Left lung (tissue), 10 donors: ENCODE data around the gene EIF5A2. TPM values are rescaled to one million over a fixed set of nuclear protein-coding genes. Genes with fewer than 3 reads are reported as not detected.

Source experiments
- ATAC-seq: fragments of 200-7000 bp; cut with Tn5 transposase; one replicate; pipeline ENCODE4 v1.9.1; 2020; ENCODE audit warnings: moderate library complexity
- DNase-seq, 4 donors: peaks; one replicate each; pipeline ENCODE4 v3.0.0-alpha.2; 2013 to 2020
- H3K27ac ChIP-seq, 2 donors: fragments of 200-600 bp; sonication (generic) in 1 of 2; one replicate each; pipeline versions ENCODE4 v1.5.0 to v1.8.0; 2020 to 2021
- H3K27me3 ChIP-seq, 2 donors: fragments of 200-600 bp; sonication (generic) in 1 of 2; one replicate each; pipeline versions ENCODE4 v1.5.0 to v1.8.0; 2020 to 2021
- H3K36me3 ChIP-seq, 2 donors: fragments of 200-600 bp; sonication (generic) in 1 of 2; one replicate each; pipeline versions ENCODE4 v1.5.0 to v1.8.0; 2020 to 2021
- H3K4me1 ChIP-seq, 2 donors: fragments of 200-600 bp; one replicate each; pipeline ENCODE4 v1.8.0; 2021
- H3K4me3 ChIP-seq, 2 donors: fragments of 200-600 bp; sonication (generic) in 1 of 2; one replicate each; pipeline versions ENCODE4 v1.5.0 to v1.8.0; 2020 to 2021; ENCODE audit warnings: mild to moderate bottlenecking in 1 of 2
- H3K9me3 ChIP-seq, 2 donors: fragments of 200-600 bp; sonication (generic) in 1 of 2; one replicate each; pipeline versions ENCODE4 v1.5.0 to v1.8.0; 2020 to 2021
- CTCF ChIP-seq, 2 donors: fragments of 200-600 bp; sonication (generic) in 1 of 2; IDR thresholded peaks; one replicate each; pipeline versions ENCODE4 v1.5.0 to v1.8.0; 2021; ENCODE audit warnings: antibody characterized with exemption in 2 of 2
- intact Hi-C, 2 donors: fragments of 100-400 bp; cut with DNase I; formaldehyde crosslinking; loops; one replicate each; pipeline versions ENCODE4 v1.11.2 to v1.14.2; 2022
- polyA plus RNA-seq, 6 donors: library from polyadenylated mRNA; unstranded; fragments of 120-200 nt; gene quantifications; one replicate each; pipeline ENCODE4 v1.2.1, GENCODE V29; 2013; ENCODE audit not compliant: insufficient read length in 6 of 6
- total RNA-seq, 2 donors: library from RNA; stranded (reverse); fragmentation: NEBNext Ultra II Directional; extraction: Animal tissue kit (Norgen Biotek cat#: 25700); gene quantifications; one replicate each; pipeline ENCODE4 v1.2.1, GENCODE V29; 2021
- donor health status: DM: no; HTN: yes; CAD: no.
- donor health status: DM: no; HTN: no; CAD: no.

The EIF5A2 gene
- total and polyA plus RNA-seq, 8 donors: 5.2 to 8.2 (median 5.8) TPM

DNA sequence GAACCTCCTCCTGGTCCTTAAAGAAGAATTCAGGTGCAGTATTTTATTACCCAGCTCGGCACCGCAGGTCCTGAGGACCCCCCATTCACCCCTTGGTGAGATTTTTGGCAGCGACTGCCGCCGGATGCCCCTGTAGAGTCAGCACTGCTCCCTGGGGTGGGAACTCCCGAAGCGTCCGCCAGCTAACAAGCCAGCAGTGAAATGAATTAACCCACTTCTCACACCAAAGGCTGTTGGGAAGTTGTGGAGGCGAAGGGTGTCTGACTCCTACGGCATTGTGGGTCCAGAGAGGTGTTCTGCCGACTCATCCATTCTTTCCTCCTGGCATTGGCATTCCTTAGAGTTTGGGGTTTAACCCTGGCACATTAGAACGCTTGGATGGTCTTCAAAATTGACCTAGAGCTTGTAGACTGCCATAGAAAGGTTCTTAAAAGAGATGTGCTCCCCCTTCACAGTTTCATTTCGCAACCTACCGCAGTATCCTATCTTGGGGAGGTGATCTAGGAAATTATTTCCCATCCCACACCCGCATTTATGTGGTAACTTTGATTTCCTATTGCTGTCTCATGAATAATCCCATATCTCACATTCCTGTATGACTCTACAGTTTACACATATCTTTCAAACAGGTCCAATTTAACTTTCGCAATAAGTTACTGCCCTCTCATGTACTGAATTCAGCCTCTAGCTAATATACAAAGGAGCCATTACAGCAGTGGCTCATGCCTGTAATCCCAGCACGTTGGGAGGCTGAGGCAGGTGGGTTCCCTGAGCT lies 879 bp upstream of the EIF5A2 start:
- intact Hi-C loops: no loop called here
- Histone ChIP-seq H3K27ac (peak overlapping the region in 1 of 2 donors; percentile 15), H3K4me3 (peak overlapping the region in 1 of 2 donors; percentile 56)

DNA sequence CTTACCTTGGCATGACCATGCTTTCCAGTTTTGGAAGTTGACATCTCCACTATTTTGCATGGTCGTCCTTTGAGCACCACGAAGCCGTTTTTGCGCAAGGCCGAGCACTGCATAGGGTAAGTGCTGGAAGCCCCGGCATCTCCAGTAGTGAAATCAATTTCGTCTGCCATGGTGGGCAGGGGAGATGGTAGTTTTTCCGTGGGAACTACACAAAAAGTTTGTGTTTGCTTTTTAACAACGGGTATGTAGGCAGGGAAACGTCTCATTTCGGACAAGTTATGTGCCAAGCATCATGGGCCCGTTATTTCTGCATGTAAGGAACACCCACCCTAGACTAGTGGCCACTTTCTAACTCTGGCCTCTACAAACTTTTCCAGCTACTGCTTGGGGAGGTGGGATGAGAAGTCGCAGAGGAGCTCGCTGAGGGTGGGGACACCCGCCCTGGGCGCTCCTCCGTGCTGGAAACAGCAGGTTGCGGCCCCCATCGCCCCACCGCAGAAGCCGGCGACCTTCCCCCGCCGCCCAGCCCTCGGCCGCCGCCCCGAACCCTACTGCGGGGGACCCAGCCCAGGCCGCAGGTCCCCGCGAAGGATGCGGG lies 701 bp downstream of the EIF5A2 start:
- ATAC-seq (peak; percentile 9), DNase-seq (peak in 1 of 4 donors; percentile 24)
- peak overlapping the region; percentile 56 to 60 for H3K4me3 ChIP-seq
- H3K27ac ChIP-seq: peak overlapping the region; percentile 31 to 43
- H3K9me3 ChIP-seq: peaks cover 0 to 22% of the 10 kb centered on the region in 2 donors
- intact Hi-C loops: no loop called here
- H3K36me3 ChIP-seq: no peaks in the 10 kb centered on the region
- peaks cover 0 to 31% of the 10 kb centered on the region in 2 donors for H3K27me3 ChIP-seq
- no peak for TF ChIP-seq CTCF (IDR thresholded peaks at IDR 0.05)
- H3K4me1 ChIP-seq: peaks cover 0 to 13% of the 10 kb centered on the region in 2 donors

More for the DNA sequence above, 879 bp upstream of the EIF5A2 start:
- Histone ChIP-seq H3K27me3 (peaks cover 0 to 31% of the 10 kb centered on the region in 2 donors), H3K9me3 (peaks cover 0 to 22% of the 10 kb centered on the region in 2 donors), H3K4me1 (peaks cover 0 to 13% of the 10 kb centered on the region in 2 donors), H3K36me3 (no peaks in the 10 kb centered on the region)
- no peak for TF ChIP-seq CTCF (IDR thresholded peaks at IDR 0.05)
- DNase-seq: no peak
- peak; percentile 4 for ATAC-seq

- Histone ChIP-seq H3K36me3 (no peaks in the 10 kb centered on the region), H3K27ac (no peak overlapping the region), H3K4me3 (no peak overlapping the region), H3K27me3 (peaks cover 0 to 31% of the 10 kb centered on the region in 2 donors), H3K9me3 (peaks cover 0 to 18% of the 10 kb centered on the region in 2 donors), H3K4me1 (peaks cover 0 to 13% of the 10 kb centered on the region in 2 donors)
- DNase-seq (no peak), ATAC-seq (no peak)
- intact Hi-C loops: no loop called here
- TF ChIP-seq CTCF (IDR thresholded peaks at IDR 0.05): no peak
Observed at GRCh38 chr3:170905862-170906261, 2.6 kb downstream of the EIF5A2 start.

- no peak for TF ChIP-seq CTCF (IDR thresholded peaks at IDR 0.05)
- peaks cover 0 to 13% of the 10 kb centered on the region in 2 donors for H3K4me1 ChIP-seq
- no peak overlapping the region for H3K4me3 ChIP-seq
- peaks cover 0 to 21% of the 10 kb centered on the region in 2 donors for H3K27me3 ChIP-seq
- no peaks in the 10 kb centered on the region for H3K36me3 ChIP-seq
- DNase-seq: no peak
- intact Hi-C loops: no loop called here
- H3K9me3 ChIP-seq: no peaks in the 10 kb centered on the region
- ATAC-seq: no peak
- H3K27ac ChIP-seq: no peak overlapping the region
Observed at GRCh38 chr3:170903123-170903522, 5.3 kb downstream of the EIF5A2 start.

DNA sequence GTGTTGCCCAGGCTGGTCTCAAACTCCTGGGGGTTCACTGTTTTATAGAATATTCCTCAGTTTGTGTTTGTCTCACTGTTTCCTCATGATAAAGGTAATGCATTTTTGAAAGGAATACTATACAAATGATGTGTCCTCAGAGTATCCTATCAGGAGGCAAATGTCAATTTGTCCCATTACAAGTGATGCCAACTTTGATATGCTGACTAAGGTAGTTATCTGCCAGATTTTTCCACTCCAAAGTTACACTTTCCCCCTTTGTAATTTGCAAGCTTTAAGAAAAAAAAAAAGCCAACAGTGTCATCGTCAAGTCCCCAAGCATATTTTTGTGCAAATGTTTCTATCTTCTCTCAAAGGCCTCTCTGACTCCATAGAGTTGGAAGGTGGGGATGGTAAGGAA lies 9.0 kb downstream of the EIF5A2 start:
- H3K27me3 ChIP-seq: no peaks in the 10 kb centered on the region
- DNase-seq: no peak
- H3K9me3 ChIP-seq: no peaks in the 10 kb centered on the region
- H3K36me3 ChIP-seq: no peaks in the 10 kb centered on the region
- intact Hi-C loops: no loop called here
- no peaks in the 10 kb centered on the region for H3K4me1 ChIP-seq
- H3K27ac ChIP-seq: no peak overlapping the region
- TF ChIP-seq CTCF (IDR thresholded peaks at IDR 0.05): no peak
- no peak for ATAC-seq
- no peak overlapping the region for H3K4me3 ChIP-seq
